Endothelial cell of umbilical vein (primary cell): ENCODE data around the gene FAM78A. TPM values are rescaled to one million over a fixed set of nuclear protein-coding genes. Genes with fewer than 3 reads are reported as not detected.

Experiments
- BruUV-seq: library from RNA; stranded (reverse); fragments of 400-500 nt; replicated peaks from 2 replicates; lab custom pipeline; 2021; lab: Mats Ljungman, UMichigan
- CTCF ChIA-PET: fragments of 300-600, 350-600 bp; sonication (Branson Sonifier 250); formaldehyde crosslinking; loops from one replicate; lab custom pipeline; 2021; ENCODE audit warnings: antibody characterized with exemption, inconsistent platforms; lab: Charles Lee
- POLR2A ChIA-PET: fragments of 300-600, 350-600 bp; sonication (Branson Sonifier 250); formaldehyde crosslinking; loops from one replicate; lab custom pipeline; 2021; ENCODE audit warnings: antibody characterized with exemption, inconsistent platforms; lab: Charles Lee
- DNase-seq: peaks from one replicate; pipeline ENCODE4 v3.0.0-alpha.2; 2011; ENCODE audit warnings: low read depth, low spot score
- FAIRE-seq: peaks from 2 replicates; lab custom pipeline; 2011; peaks lifted over from hg19 to GRCh38; lab: Jason Lieb, UNC
- H2AFZ ChIP-seq: 2 replicates; pipeline ENCODE4 v1.6.0; 2012; ENCODE audit warnings: low read depth, low read length, control low read depth, inconsistent platforms
- H3K27ac ChIP-seq: 2 replicates; pipeline ENCODE4 v1.5.1; 2011; ENCODE audit warnings: low read depth, mild to moderate bottlenecking, control low read depth, low read length, moderate library complexity; ENCODE audit not compliant: insufficient read depth
- H3K27me3 ChIP-seq, 2 experiments: 2 replicates each; pipeline versions ENCODE4 v1.6.0 to v1.6.1; 2011; ENCODE audit warnings: low read length in 2 of 2, mixed read lengths in 1 of 2; ENCODE audit not compliant: control insufficient read depth in 2 of 2, insufficient read depth in 2 of 2
- H3K36me3 ChIP-seq, 2 experiments: 2 replicates in 1 of 2; 3 replicates in 1 of 2; pipeline ENCODE4 v1.5.1; 2011; ENCODE audit warnings: low read length in 2 of 2, mild to moderate bottlenecking in 1 of 2, moderate library complexity in 1 of 2; ENCODE audit not compliant: control insufficient read depth in 2 of 2, insufficient read depth in 2 of 2; ENCODE audit errors: extremely low read depth in 1 of 2
- H3K4me1 ChIP-seq: 3 replicates; pipeline ENCODE4 v1.5.1; 2011; ENCODE audit warnings: mild to moderate bottlenecking, low read length; ENCODE audit not compliant: control insufficient read depth, insufficient read depth; ENCODE audit errors: extremely low read depth
- H3K4me2 ChIP-seq: 2 replicates; pipeline ENCODE4 v1.6.1; 2011; ENCODE audit warnings: low read length, control low read depth, mixed read lengths; ENCODE audit not compliant: insufficient read depth
- H3K4me3 ChIP-seq, 3 experiments: fragments of 200-600 bp in 1 of 3; sonication (generic), shearing (Covaris generic) in 1 of 3; replicated peaks in 1 of 3; 2 replicates each; pipeline ENCODE4 v1.5.1; 2011 to 2016; ENCODE audit warnings: control low read depth in 3 of 3, low read length in 3 of 3, mild to moderate bottlenecking in 2 of 3, inconsistent platforms in 1 of 3, low read depth in 1 of 3, moderate library complexity in 1 of 3; ENCODE audit not compliant: insufficient read depth in 1 of 3
- H3K79me2 ChIP-seq: 2 replicates; pipeline ENCODE4 v1.6.0; 2012; ENCODE audit warnings: low read length, inconsistent platforms; ENCODE audit not compliant: control insufficient read depth, insufficient read depth
- H3K9ac ChIP-seq: replicated peaks from 2 replicates; pipeline ENCODE3; 2011; ENCODE audit warnings: low read length, control low read depth; ENCODE audit not compliant: insufficient read depth; ENCODE audit errors: extremely low read depth
- H3K9me1 ChIP-seq: replicated peaks from 3 replicates; pipeline ENCODE4 v1.6.0; 2011; ENCODE audit warnings: mild to moderate bottlenecking, low read length; ENCODE audit not compliant: control insufficient read depth, insufficient read depth; ENCODE audit errors: extremely low read depth
- H3K9me3 ChIP-seq: replicated peaks from 2 replicates; pipeline ENCODE4 v1.5.1; 2012; ENCODE audit warnings: low read length, inconsistent platforms; ENCODE audit not compliant: control insufficient read depth, insufficient read depth
- H4K20me1 ChIP-seq: replicated peaks from 2 replicates; pipeline ENCODE3; 2011; ENCODE audit warnings: mild to moderate bottlenecking, low read length; ENCODE audit not compliant: control insufficient read depth, insufficient read depth; ENCODE audit errors: extremely low read depth
- CTCF ChIP-seq, 2 donors: IDR thresholded peaks; 1 replicate in 1 of 2; 2 replicates in 1 of 2; pipeline ENCODE4 v1.5.1; 2011; ENCODE audit warnings: low read length in 2 of 2, mild to moderate bottlenecking in 2 of 2, moderate library complexity in 2 of 2, control low read depth in 1 of 2, inconsistent platforms in 1 of 2, low read depth in 1 of 2; ENCODE audit not compliant: insufficient read depth in 1 of 2; ENCODE audit errors: extremely low read depth in 1 of 2
- EZH2 ChIP-seq: IDR thresholded peaks from 2 replicates; pipeline ENCODE4 v1.6.1; 2012; ENCODE audit warnings: borderline replicate concordance, low read depth, mild to moderate bottlenecking, moderate library complexity, low read length, inconsistent platforms; ENCODE audit not compliant: severe bottlenecking
- FOS ChIP-seq: IDR thresholded peaks from 2 replicates; pipeline ENCODE4 v1.6.1; 2011; ENCODE audit warnings: mild to moderate bottlenecking, low read length, moderate library complexity, borderline replicate concordance; ENCODE audit not compliant: insufficient read depth
- GATA2 ChIP-seq: IDR thresholded peaks from 2 replicates; pipeline ENCODE4 v1.7.0; 2011; ENCODE audit warnings: low read depth, mild to moderate bottlenecking, moderate library complexity, mixed read lengths, low read length; ENCODE audit not compliant: insufficient read length, insufficient read depth
- JUN ChIP-seq: IDR thresholded peaks from 2 replicates; pipeline ENCODE4 v1.6.1; 2011; ENCODE audit warnings: borderline replicate concordance, low read depth; ENCODE audit not compliant: insufficient read length, insufficient read depth
- MAX ChIP-seq: IDR thresholded peaks from 2 replicates; pipeline ENCODE4 v1.6.1; 2011; ENCODE audit not compliant: insufficient read depth, insufficient read length
- MYC ChIP-seq: IDR thresholded peaks from one replicate; pipeline ENCODE4 v1.6.1; 2011; ENCODE audit warnings: mild to moderate bottlenecking, low read depth, low read length
- POLR2A ChIP-seq: IDR thresholded peaks from 2 replicates; pipeline ENCODE4 v1.6.1; 2012; ENCODE audit warnings: low read depth, mild to moderate bottlenecking, control low read depth, low read length
- POLR2AphosphoS5 ChIP-seq: IDR thresholded peaks from 2 replicates; pipeline ENCODE4 v1.6.1; 2012; ENCODE audit warnings: low read depth, mild to moderate bottlenecking, control low read depth, low read length, moderate library complexity; ENCODE audit not compliant: insufficient read depth
- dilution Hi-C: fragments of 300-500 bp; cut with MboI; formaldehyde crosslinking; loops from one replicate; pipeline ENCODE4 v1.15.0; 2019; ENCODE audit warnings: low sequenced_read_pairs; ENCODE audit not compliant: extremely low pct_ligation_motif_present
- intact Hi-C: fragments of 100-400 bp; cut with micrococcal nuclease; formaldehyde crosslinking; loops from one replicate; pipeline ENCODE4 v1.10.0; 2022
- polyA plus RNA-seq, 4 experiments: library from polyadenylated mRNA; depleted of rRNA in 3 of 4; stranded (reverse) in 3 of 4; unstranded in 1 of 4; fragments of >200 nt; gene quantifications; 2 replicates each; pipeline versions ENCODE4 v1.2.1 to v1.2.3, GENCODE V29; 2011 to 2012; ENCODE audit warnings: missing spikeins in 1 of 4
- total RNA-seq: library from RNA; stranded (reverse); gene quantifications from 2 replicates; pipeline ENCODE4 v1.2.3, GENCODE V29; 2021

FAM78A gene
- total and polyA plus RNA-seq, 2 donors (not counting 3 experiments of a cell fraction or from before 2014, with no cell fraction given): 34.0 to 37.4 TPM

GRCh38 chr9:131287359-131287758 is 11.0 kb upstream of the FAM78A start:
- dilution Hi-C loops: no loop called here
- no peak overlapping the region for H3K4me3 ChIP-seq

More at GRCh38 chr9:131287359-131287758, 11.0 kb upstream of the FAM78A start:
- Histone ChIP-seq H3K36me3 (no peaks in the 10 kb centered on the region), H3K79me2 (no peaks in the 10 kb centered on the region), H3K4me2 (no peak overlapping the region), H3K9me1 (no peaks in the 10 kb centered on the region), H3K9ac (no peak overlapping the region), H3K9me3 (no peaks in the 10 kb centered on the region), H2AFZ (no peak overlapping the region), H3K27me3 (peaks cover 7 to 12% of the 10 kb centered on the region in 2 experiments), H4K20me1 (no peaks in the 10 kb centered on the region), H3K27ac (no peak overlapping the region), H3K4me1 (no peaks in the 10 kb centered on the region)
- intact Hi-C loops: no loop called here
- POLR2A ChIA-PET: no interaction called here
- no peak for TF ChIP-seq POLR2AphosphoS5
- no peak for TF ChIP-seq POLR2A
- TF ChIP-seq JUN: no peak
- TF ChIP-seq GATA2: no peak
- no peak for TF ChIP-seq FOS
- no peak for TF ChIP-seq EZH2
- no peak for TF ChIP-seq MYC
- TF ChIP-seq MAX: no peak
- TF ChIP-seq CTCF (IDR thresholded peaks at IDR 0.05; ENCODE audit: extremely low read depth in 1 of 2, insufficient read depth in 1 of 2, low read depth in 1 of 2, low read length in 2 of 2): no peak
- CTCF ChIA-PET: interaction anchor here (0.9 kb wide), 1 partner anchor 16 kb away, joined by 3 read pairs; no protein-coding TSS in a partner anchor
- DNase-seq: no peak
- BruUV-seq: no TSS peak
- no peak for FAIRE-seq
